ENCODE data around the gene WDR1.

DNA sequence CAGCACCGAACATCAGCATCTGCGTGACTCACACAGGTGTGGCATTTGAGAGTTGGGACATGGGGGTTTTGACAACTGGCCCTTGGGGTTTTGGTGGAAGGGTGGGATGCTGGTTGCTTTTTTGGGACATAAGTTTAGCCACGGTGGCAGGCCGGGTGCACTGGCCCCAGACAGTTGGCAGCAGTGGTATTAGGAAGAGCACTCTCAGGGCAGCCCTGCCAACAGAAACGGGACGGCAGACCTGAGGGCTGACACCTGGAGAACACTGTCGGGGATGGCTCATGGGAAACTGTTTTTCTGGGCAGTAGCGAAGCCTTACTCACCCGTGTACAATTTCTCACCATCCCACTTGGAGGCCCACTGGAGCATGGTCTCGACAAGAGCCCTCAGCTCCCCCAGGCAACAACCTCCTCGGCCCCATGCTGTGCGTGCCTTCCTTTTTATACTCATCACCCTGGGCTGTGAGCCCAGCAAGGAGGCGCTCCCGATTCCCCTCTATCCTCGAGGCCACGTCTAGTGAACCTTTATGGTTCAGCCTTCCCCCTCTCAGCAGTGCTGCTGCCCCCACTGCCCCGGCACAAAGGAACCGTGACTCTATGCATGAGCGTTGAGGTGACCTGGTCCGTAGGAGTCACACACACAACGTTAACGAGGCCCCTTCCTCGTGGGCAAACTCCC is 30.6 kb downstream of the WDR1 start:
- TF ChIP-seq, protein P1, sequence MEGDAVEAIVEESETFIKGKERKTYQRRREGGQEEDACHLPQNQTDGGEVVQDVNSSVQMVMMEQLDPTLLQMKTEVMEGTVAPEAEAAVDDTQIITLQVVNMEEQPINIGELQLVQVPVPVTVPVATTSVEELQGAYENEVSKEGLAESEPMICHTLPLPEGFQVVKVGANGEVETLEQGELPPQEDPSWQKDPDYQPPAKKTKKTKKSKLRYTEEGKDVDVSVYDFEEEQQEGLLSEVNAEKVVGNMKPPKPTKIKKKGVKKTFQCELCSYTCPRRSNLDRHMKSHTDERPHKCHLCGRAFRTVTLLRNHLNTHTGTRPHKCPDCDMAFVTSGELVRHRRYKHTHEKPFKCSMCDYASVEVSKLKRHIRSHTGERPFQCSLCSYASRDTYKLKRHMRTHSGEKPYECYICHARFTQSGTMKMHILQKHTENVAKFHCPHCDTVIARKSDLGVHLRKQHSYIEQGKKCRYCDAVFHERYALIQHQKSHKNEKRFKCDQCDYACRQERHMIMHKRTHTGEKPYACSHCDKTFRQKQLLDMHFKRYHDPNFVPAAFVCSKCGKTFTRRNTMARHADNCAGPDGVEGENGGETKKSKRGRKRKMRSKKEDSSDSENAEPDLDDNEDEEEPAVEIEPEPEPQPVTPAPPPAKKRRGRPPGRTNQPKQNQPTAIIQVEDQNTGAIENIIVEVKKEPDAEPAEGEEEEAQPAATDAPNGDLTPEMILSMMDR (IDR thresholded peaks at IDR 0.05; ENCODE audit: insufficient read depth, low read length, poor library complexity, severe bottlenecking) = no peak
- no peak for TF ChIP-seq EZH2phosphoT487 (conservative IDR thresholded peaks at IDR 0.05; ENCODE audit: low read length)

All from SU-DHL-6 (cell line).